ENCODE data around the gene RAPGEF6. TPM values are rescaled to one million over a fixed set of nuclear protein-coding genes. Genes with fewer than 3 reads are reported as not detected.

RAPGEF6 gene
- total RNA-seq, 4 donors from 2014 or later, result 7.2 to 11.7 (median 8.5) TPM

DNA sequence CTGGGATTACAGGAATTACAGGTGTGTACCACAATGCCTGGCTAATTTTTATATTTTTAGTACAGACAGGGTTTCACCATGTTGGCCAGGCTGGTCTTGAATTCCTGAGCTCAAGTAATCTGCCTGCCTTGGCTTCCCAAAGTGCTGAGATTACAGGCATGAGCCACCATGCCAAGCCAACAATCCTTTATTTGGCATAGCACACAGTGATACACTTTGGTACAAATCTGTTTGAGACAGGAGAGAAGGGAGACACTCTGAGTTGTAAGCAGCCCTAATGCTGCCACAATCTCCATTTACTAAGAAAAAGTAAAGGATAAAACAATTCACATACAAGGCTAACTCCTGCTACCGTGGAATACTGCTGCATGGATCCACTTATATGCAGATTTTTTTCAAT lies 177.8 kb downstream of the RAPGEF6 start:
- no peaks in the 10 kb centered on the region for H3K27me3 ChIP-seq
- no peak for DNase-seq
- TF ChIP-seq, protein P1, sequence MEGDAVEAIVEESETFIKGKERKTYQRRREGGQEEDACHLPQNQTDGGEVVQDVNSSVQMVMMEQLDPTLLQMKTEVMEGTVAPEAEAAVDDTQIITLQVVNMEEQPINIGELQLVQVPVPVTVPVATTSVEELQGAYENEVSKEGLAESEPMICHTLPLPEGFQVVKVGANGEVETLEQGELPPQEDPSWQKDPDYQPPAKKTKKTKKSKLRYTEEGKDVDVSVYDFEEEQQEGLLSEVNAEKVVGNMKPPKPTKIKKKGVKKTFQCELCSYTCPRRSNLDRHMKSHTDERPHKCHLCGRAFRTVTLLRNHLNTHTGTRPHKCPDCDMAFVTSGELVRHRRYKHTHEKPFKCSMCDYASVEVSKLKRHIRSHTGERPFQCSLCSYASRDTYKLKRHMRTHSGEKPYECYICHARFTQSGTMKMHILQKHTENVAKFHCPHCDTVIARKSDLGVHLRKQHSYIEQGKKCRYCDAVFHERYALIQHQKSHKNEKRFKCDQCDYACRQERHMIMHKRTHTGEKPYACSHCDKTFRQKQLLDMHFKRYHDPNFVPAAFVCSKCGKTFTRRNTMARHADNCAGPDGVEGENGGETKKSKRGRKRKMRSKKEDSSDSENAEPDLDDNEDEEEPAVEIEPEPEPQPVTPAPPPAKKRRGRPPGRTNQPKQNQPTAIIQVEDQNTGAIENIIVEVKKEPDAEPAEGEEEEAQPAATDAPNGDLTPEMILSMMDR (IDR thresholded peaks at IDR 0.05 in 4 of 5, conservative IDR thresholded peaks at IDR 0.05 in 1 of 5), result no peak
- TF ChIP-seq POLR2A (IDR thresholded peaks at IDR 0.05), result no peak
- no peaks in the 10 kb centered on the region for H3K4me1 ChIP-seq
- H3K27ac ChIP-seq, result no peak overlapping the region
- intact Hi-C loops (cut with DNase I; ENCODE audit: low total_unique reads) (no loop called here), in situ Hi-C loops (cut with MboI; ENCODE audit: low sequenced_read_pairs in 4 of 4) (no loop called here)
- H3K36me3 ChIP-seq, result peaks cover 0 to 19% of the 10 kb centered on the region in 2 donors
- H3K4me3 ChIP-seq, result no peak overlapping the region
- no peak for ATAC-seq
- no peaks in the 10 kb centered on the region for H3K9me3 ChIP-seq

DNA sequence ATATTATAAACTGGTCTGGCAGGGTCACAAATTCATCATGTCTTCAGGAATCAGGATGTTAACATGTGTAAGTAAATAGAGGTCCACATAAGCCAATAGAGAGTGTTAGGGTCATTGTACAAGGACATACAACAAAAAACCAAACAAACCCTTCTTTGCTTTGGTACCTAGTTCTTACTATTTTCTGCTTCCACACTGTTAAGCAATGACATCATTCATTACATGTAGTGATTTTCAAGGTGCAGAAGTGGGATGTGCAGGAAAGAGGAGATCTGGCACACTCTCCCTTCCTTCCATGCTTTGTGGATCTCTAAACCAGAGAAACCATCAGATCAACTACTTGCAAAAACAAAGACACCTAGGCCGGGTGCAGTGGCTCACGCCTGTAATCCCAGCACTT lies 184.1 kb downstream of the RAPGEF6 start:
- peaks cover 0 to 29% of the 10 kb centered on the region in 2 donors for H3K36me3 ChIP-seq
- H3K4me3 ChIP-seq, result no peak overlapping the region
- in situ Hi-C loops (cut with MboI; ENCODE audit: low sequenced_read_pairs in 4 of 4), result no loop called here
- no peaks in the 10 kb centered on the region for H3K4me1 ChIP-seq
- H3K27ac ChIP-seq, result no peak overlapping the region
- H3K9me3 ChIP-seq, result no peaks in the 10 kb centered on the region
- H3K27me3 ChIP-seq, result no peaks in the 10 kb centered on the region
- intact Hi-C loops (cut with DNase I; ENCODE audit: low total_unique reads), result no loop called here
- DNase-seq (no peak), ATAC-seq (no peak)
- TF ChIP-seq POLR2A (IDR thresholded peaks at IDR 0.05), result no peak
- TF ChIP-seq, protein P1 (IDR thresholded peaks at IDR 0.05 in 4 of 5, conservative IDR thresholded peaks at IDR 0.05 in 1 of 5), result no peak

DNA sequence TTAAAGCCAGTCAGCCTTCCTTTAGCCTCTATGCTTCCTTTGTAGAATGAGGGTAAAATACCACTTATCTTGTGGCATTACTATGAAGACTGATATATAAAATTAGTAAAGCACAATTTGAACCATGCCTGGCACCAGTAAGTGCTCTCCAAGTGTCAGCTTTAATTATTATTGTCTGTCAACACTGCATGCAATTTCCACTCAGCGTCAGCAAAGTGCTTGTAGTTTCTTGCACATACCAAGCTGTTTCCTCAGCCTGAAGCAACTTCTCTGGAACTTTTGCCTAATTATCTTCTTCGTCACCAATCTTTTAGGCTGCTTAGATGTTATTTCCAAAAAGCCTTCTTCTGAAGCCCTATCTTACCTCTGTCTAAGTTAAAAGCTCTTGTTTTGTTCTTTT lies 193.8 kb downstream of the RAPGEF6 start:
- TF ChIP-seq, protein P1 (IDR thresholded peaks at IDR 0.05 in 4 of 5, conservative IDR thresholded peaks at IDR 0.05 in 1 of 5), result no peak
- TF ChIP-seq POLR2A (IDR thresholded peaks at IDR 0.05), result no peak
- intact Hi-C loops (cut with DNase I; ENCODE audit: low total_unique reads), result no loop called here
- no peaks in the 10 kb centered on the region for H3K9me3 ChIP-seq
- no peak overlapping the region for H3K4me3 ChIP-seq
- H3K27me3 ChIP-seq, result no peaks in the 10 kb centered on the region
- in situ Hi-C loops (cut with MboI; ENCODE audit: low sequenced_read_pairs in 4 of 4), result no loop called here
- ATAC-seq, result no peak
- no peak overlapping the region for H3K27ac ChIP-seq
- peaks cover 0 to 75% of the 10 kb centered on the region in 2 donors for H3K36me3 ChIP-seq
- H3K4me1 ChIP-seq, result peaks cover 0 to 2% of the 10 kb centered on the region in 2 donors
- DNase-seq, result no peak

DNA sequence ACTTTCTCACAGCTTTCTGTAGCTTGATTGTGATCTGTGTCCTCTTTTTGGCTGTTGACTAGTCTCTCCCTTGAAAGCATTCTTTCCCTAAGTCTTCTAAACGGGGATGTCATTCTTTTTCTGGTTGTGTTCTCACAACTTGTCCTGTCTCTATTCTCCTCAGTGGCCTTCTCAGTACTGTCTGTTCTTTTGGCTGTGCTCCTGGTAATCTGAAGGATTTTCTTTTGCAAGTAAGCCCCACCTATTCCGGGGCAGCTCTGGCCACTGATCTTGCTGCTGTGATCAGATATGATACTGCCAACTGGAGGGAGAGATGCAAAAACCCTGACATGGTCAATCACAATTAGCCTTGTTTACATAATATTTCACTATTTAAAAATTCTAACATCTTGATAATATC lies 198.9 kb downstream of the RAPGEF6 start:
- intact Hi-C loops (cut with DNase I; ENCODE audit: low total_unique reads), result no loop called here
- Histone ChIP-seq H3K4me3 (no peak overlapping the region), H3K9me3 (no peaks in the 10 kb centered on the region), H3K36me3 (peaks cover 0 to 57% of the 10 kb centered on the region in 2 donors), H3K4me1 (peaks cover 0 to 12% of the 10 kb centered on the region in 2 donors), H3K27me3 (no peaks in the 10 kb centered on the region), H3K27ac (peak overlapping the region in 2 of 4 donors; percentile 21 to 48)
- ATAC-seq (peak; percentile 75 to 80), DNase-seq (peak; percentile 15 to 38)
- TF ChIP-seq POLR2A (IDR thresholded peaks at IDR 0.05), result peak in 1 of 2 donors; percentile 7
- TF ChIP-seq, protein P1 (IDR thresholded peaks at IDR 0.05 in 4 of 5, conservative IDR thresholded peaks at IDR 0.05 in 1 of 5), result no peak
- in situ Hi-C loops (cut with MboI; ENCODE audit: low sequenced_read_pairs in 4 of 4), result no loop called here

DNA sequence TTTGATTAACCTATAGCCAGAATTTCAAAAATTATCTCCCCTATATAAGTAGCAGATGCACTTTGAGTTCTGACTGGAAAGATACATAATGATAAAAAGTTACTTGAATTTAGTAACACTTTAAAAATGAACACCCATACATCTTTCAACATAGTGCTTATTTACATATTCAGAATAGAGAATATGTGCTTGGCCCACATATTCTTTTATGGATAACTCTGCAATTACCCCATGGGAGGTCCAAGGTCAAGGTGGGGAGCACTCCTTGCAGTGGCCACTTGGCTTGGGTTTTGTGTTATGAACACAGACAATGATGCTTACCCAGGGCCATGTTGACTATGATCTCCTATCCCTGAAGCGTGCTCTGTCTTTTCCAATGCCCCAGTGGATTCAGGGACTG lies 201.9 kb downstream of the RAPGEF6 start:
- H3K36me3 ChIP-seq, result peaks cover 0 to 52% of the 10 kb centered on the region in 2 donors
- intact Hi-C loops (cut with DNase I; ENCODE audit: low total_unique reads), result no loop called here
- peaks cover 0 to 12% of the 10 kb centered on the region in 2 donors for H3K4me1 ChIP-seq
- TF ChIP-seq, protein P1 (IDR thresholded peaks at IDR 0.05 in 4 of 5, conservative IDR thresholded peaks at IDR 0.05 in 1 of 5), result no peak
- no peak for TF ChIP-seq POLR2A (IDR thresholded peaks at IDR 0.05)
- in situ Hi-C loops (cut with MboI; ENCODE audit: low sequenced_read_pairs in 4 of 4), result no loop called here
- ATAC-seq (no peak), DNase-seq (no peak)
- no peak overlapping the region for H3K27ac ChIP-seq
- H3K4me3 ChIP-seq, result no peak overlapping the region
- no peaks in the 10 kb centered on the region for H3K9me3 ChIP-seq
- no peaks in the 10 kb centered on the region for H3K27me3 ChIP-seq
